ENCODE measurements around the gene USP15. TPM values are rescaled to one million over a fixed set of nuclear protein-coding genes. Genes with fewer than 3 reads are reported as not detected.

Gene USP15
- total RNA-seq, 3 donors from 2014 or later: 62.5 to 78.3 (median 64.3) TPM

- H3K36me3 ChIP-seq (ENCODE audit: low read depth): no peaks in the 10 kb centered on the region
- peaks cover 24% of the 10 kb centered on the region for H3K4me1 ChIP-seq (ENCODE audit: low read depth)
- TF ChIP-seq CTCF (IDR thresholded peaks at IDR 0.05): no peak
- DNase-seq: no peak
- H3K4me3 ChIP-seq: no peak overlapping the region
- intact Hi-C loops (cut with DNase I, micrococcal nuclease): no loop called here
- H3K9me3 ChIP-seq: no peaks in the 10 kb centered on the region
- ATAC-seq: no peak
Observed at GRCh38 chr12:62272936-62273552, 12.8 kb downstream of the USP15 start.

DNA sequence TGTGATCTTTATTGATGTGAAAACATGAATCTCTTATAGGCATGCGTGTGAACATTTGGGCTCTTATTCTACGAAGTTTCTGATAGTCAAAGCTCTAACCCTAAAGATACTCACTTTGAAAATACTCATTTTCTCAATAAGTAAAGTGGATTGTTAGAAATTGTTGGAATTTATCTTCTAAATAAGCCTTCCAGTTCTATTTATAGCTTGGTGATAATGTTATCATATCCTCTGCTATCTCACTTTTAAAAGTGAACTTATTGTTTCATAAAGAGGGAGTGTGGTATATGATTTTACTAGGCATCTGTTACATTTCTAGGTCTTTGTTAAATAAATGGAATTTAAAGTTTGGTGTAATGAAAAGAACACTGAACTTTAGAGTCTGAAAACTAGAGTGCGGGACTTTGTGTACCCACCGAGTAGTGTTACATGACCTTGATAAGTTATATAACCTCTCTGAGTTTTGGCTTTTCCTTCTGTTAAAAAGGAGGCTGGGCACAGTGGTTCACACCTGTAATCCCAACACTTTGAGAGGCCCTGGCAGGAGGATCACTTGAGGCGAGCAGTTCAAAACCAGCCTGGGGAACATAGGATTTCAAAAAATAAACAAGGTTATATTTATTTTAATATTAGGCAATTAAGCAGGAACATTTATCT is 13.6 kb downstream of the USP15 start:
- no peaks in the 10 kb centered on the region for H3K9me3 ChIP-seq
- no peak for TF ChIP-seq CTCF (IDR thresholded peaks at IDR 0.05)
- ATAC-seq (no peak), DNase-seq (no peak)
- no peaks in the 10 kb centered on the region for H3K36me3 ChIP-seq (ENCODE audit: low read depth)
- no peak overlapping the region for H3K4me3 ChIP-seq
- intact Hi-C loops (cut with DNase I, micrococcal nuclease): no loop called here
- peaks cover 22% of the 10 kb centered on the region for H3K4me1 ChIP-seq (ENCODE audit: low read depth)

DNA sequence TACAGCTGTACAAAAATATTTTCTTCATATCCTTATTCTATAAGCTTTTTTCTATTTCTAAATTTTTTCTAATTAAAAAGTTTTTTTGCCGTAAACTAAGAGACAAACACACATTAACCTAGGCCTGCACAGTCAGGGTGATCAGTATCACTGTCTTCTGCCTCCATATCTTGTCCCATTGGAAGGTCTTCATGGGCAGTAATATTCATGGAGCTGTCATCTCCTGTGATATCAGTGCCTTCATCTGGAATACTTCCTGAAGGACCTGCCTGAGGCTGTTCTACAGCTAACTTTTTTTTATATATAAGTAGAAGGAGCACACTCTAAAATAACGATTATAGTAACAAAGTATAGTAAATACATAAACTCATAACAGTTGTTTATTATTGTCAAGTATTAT is 17.8 kb downstream of the USP15 start:
- ATAC-seq: no peak
- TF ChIP-seq CTCF (IDR thresholded peaks at IDR 0.05): no peak
- no peak for DNase-seq
- Histone ChIP-seq H3K9me3 (no peaks in the 10 kb centered on the region), H3K4me1 (ENCODE audit: low read depth) (peaks cover 5% of the 10 kb centered on the region), H3K4me3 (no peak overlapping the region), H3K36me3 (ENCODE audit: low read depth) (no peaks in the 10 kb centered on the region)
- intact Hi-C loops (cut with DNase I, micrococcal nuclease): no loop called here

DNA sequence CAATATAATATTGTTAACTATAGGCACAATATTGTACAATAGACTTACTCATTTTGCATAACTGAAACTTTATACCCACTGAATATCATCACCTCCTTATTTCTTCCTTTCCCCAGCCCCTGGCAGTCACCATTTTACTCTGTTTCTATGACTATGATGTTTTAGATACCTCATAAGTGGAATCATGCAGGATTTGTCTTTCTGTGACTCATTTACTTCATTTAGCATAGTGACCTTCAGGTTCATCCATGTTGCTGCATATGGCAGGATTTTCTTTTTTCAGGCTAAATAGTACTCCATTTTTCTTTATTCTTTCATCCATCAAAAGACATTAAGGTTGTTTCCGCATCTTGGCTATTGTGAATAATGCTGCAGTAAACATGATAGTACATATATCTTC is 18.9 kb downstream of the USP15 start:
- no peak for DNase-seq
- intact Hi-C loops (cut with DNase I, micrococcal nuclease): no loop called here
- no peak for TF ChIP-seq CTCF (IDR thresholded peaks at IDR 0.05)
- Histone ChIP-seq H3K4me1 (ENCODE audit: low read depth) (no peaks in the 10 kb centered on the region), H3K36me3 (ENCODE audit: low read depth) (no peaks in the 10 kb centered on the region), H3K4me3 (no peak overlapping the region), H3K9me3 (no peaks in the 10 kb centered on the region)
- no peak for ATAC-seq

DNA sequence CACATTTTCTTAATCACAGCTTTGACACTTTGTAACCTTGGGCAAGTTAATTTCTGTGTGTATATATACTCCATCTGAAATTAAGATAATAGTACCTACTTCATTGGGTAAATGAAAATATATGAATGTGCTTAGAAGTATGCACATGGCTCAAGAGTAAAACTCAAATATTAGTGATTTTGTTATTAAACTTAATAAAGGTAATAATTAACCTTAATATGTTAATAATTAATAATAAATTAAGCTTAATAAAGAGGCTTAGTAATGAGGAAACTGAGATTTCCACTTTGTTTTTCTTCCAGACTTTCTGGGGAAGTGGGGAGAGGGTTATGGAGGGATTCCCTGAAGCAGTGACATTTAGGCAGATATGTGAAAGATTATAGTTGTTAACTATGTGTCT is 19.8 kb downstream of the USP15 start:
- TF ChIP-seq CTCF (IDR thresholded peaks at IDR 0.05): no peak
- H3K9me3 ChIP-seq: no peaks in the 10 kb centered on the region
- intact Hi-C loops (cut with DNase I, micrococcal nuclease): no loop called here
- H3K36me3 ChIP-seq (ENCODE audit: low read depth): no peaks in the 10 kb centered on the region
- no peak overlapping the region for H3K4me3 ChIP-seq
- H3K4me1 ChIP-seq (ENCODE audit: low read depth): no peaks in the 10 kb centered on the region
- ATAC-seq: no peak
- no peak for DNase-seq

Data from mucosa of descending colon (tissue), 3 donors.